OCI-LY3 (cell line): ENCODE results near the gene STK4.
A peak's percentile ranks its signal among the peaks of the same experiment; 100 is the strongest.

Experiments used
- H2AFZ ChIP-seq: fragments of 200-600, 300-600 bp; shearing (Covaris generic); 2 replicates; pipeline ENCODE4 v1.6.0; 2014; ENCODE audit warnings: antibody characterized with exemption, low read depth, low read length
- H3K27ac ChIP-seq: fragments of 200-600, 300-600 bp; sonication (generic); 2 replicates; pipeline ENCODE4 v1.5.1; 2014; ENCODE audit warnings: mild to moderate bottlenecking, low read length, moderate library complexity, mixed read lengths
- H3K27me3 ChIP-seq: fragments of 200-600, 300-600 bp; sonication (generic); 2 replicates; pipeline ENCODE4 v1.6.1; 2014; ENCODE audit warnings: low read depth, low read length, mixed read lengths
- H3K36me3 ChIP-seq: fragments of 200-600, 300-600 bp; sonication (generic); replicated peaks from 2 replicates; pipeline ENCODE3; 2014; ENCODE audit warnings: low read depth, low read length, mixed read lengths
- H3K4me1 ChIP-seq: fragments of 300-600, 200-600 bp; sonication (generic); 2 replicates; pipeline ENCODE4 v1.6.1; 2014; ENCODE audit warnings: low read length, mixed read lengths
- H3K4me2 ChIP-seq: fragments of 200-600, 300-600 bp; sonication (generic); 2 replicates; pipeline ENCODE4 v1.6.1; 2014; ENCODE audit warnings: low read length, mixed read lengths
- H3K4me3 ChIP-seq: fragments of 300-600, 200-600 bp; sonication (generic); 2 replicates; pipeline ENCODE4 v1.5.1; 2014; ENCODE audit warnings: antibody characterized with exemption, mild to moderate bottlenecking, low read length, moderate library complexity
- H3K79me2 ChIP-seq: fragments of 300-600, 200-600 bp; shearing (Covaris generic); 2 replicates; pipeline ENCODE4 v1.6.1; 2014; ENCODE audit warnings: mild to moderate bottlenecking, low read length, mixed read lengths
- H3K9ac ChIP-seq: fragments of 300-600, 200-600 bp; shearing (Covaris generic); 2 replicates; pipeline ENCODE4 v1.6.0; 2014; ENCODE audit warnings: mild to moderate bottlenecking, low read length, moderate library complexity
- H3K9me3 ChIP-seq: fragments of 200-600, 300-600 bp; shearing (Covaris generic); 2 replicates; pipeline ENCODE4 v1.6.1; 2014; ENCODE audit warnings: low read length, mixed read lengths; ENCODE audit not compliant: insufficient read depth
- H4K20me1 ChIP-seq: fragments of 200-600, 300-600 bp; sonication (generic); 2 replicates; pipeline ENCODE4 v1.6.1; 2016; ENCODE audit warnings: low read length, mixed read lengths; ENCODE audit not compliant: insufficient read depth
- EZH2phosphoT487 ChIP-seq: fragments of 200-600 bp; shearing (Covaris generic); IDR thresholded peaks from 2 replicates; pipeline ENCODE4 v1.6.1; 2018; ENCODE audit warnings: antibody characterized with exemption, mixed run types, low read depth
- TF ChIP-seq, protein P1 (sequence below): fragments of 200-600, 300-600 bp; sonication (generic); IDR thresholded peaks from 2 replicates; pipeline ENCODE4 v1.5.1; 2014; ENCODE audit warnings: antibody characterized with exemption, low read length, low read depth

The STK4 gene

DNA sequence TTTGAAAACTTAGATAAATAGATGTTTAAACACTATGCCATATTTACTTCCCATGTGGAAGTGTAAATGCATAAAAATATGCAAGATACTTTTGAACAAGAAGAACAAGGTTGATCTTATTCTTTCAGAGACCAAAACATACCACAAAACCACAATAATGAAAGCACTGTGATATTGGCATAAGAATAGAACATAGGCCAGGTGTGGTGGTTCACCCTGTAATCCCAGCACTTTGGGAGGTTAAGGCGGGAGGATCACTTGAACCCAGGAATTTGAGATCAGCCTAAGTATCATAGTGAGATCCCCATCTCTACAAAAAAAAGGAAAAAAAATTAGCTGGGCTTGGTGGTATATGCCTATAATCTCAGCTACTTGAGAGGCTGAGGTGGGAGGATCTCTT, 68.1 kb downstream of the STK4 start:
- Histone ChIP-seq H3K4me3 (no peak overlapping the region), H3K9ac (no peak overlapping the region), H3K9me3 (no peaks in the 10 kb centered on the region), H3K79me2 (peaks cover 100% of the 10 kb centered on the region), H3K27me3 (no peaks in the 10 kb centered on the region), H4K20me1 (peaks cover 88% of the 10 kb centered on the region), H3K27ac (no peak overlapping the region), H3K4me2 (no peak overlapping the region), H3K4me1 (peaks cover 30% of the 10 kb centered on the region), H2AFZ (no peak overlapping the region), H3K36me3 (peaks cover 68% of the 10 kb centered on the region)
- TF ChIP-seq, protein P1, sequence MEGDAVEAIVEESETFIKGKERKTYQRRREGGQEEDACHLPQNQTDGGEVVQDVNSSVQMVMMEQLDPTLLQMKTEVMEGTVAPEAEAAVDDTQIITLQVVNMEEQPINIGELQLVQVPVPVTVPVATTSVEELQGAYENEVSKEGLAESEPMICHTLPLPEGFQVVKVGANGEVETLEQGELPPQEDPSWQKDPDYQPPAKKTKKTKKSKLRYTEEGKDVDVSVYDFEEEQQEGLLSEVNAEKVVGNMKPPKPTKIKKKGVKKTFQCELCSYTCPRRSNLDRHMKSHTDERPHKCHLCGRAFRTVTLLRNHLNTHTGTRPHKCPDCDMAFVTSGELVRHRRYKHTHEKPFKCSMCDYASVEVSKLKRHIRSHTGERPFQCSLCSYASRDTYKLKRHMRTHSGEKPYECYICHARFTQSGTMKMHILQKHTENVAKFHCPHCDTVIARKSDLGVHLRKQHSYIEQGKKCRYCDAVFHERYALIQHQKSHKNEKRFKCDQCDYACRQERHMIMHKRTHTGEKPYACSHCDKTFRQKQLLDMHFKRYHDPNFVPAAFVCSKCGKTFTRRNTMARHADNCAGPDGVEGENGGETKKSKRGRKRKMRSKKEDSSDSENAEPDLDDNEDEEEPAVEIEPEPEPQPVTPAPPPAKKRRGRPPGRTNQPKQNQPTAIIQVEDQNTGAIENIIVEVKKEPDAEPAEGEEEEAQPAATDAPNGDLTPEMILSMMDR = no peak
- no peak for TF ChIP-seq EZH2phosphoT487

DNA sequence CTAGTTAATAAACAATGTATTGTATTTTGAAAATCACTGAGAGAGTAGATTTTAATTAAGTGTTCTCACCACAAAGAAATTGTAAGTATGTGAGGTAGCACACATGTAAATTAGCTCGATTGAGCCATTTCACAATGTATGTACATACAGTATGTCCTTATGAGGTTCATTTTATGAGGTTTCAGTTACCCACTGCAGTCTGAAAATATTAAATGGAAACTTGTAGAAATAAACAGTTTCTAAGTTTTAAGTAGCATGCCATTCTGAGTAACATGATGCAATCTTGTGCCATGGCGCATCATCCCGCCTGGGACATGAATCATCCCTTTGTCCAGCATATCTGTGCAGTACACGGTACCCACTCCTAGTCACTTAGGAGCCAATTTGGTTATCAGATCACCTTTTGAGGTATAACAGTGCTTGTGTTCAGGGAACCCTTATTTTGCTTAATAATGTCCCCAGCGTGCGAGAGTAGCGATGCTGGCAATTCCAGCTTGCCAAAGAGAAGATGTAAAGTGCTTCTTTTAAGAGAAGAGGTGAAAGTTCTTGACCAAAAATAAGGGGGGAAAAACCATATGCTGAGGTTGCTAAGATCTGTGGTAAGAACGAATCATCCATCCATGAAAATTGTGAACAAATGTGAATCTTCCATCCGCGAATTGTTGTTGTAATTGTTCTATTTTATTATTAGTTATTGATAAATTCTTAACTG, 69.9 kb downstream of the STK4 start:
- Histone ChIP-seq H3K27me3 (no peaks in the 10 kb centered on the region), H3K36me3 (peaks cover 68% of the 10 kb centered on the region), H3K27ac (peak overlapping the region; percentile 11), H3K9me3 (no peaks in the 10 kb centered on the region), H3K4me1 (peaks cover 19% of the 10 kb centered on the region), H3K79me2 (peaks cover 100% of the 10 kb centered on the region), H2AFZ (no peak overlapping the region), H4K20me1 (peaks cover 88% of the 10 kb centered on the region), H3K4me2 (no peak overlapping the region), H3K9ac (no peak overlapping the region), H3K4me3 (no peak overlapping the region)
- TF ChIP-seq, protein P1 = no peak
- TF ChIP-seq EZH2phosphoT487 = no peak

DNA sequence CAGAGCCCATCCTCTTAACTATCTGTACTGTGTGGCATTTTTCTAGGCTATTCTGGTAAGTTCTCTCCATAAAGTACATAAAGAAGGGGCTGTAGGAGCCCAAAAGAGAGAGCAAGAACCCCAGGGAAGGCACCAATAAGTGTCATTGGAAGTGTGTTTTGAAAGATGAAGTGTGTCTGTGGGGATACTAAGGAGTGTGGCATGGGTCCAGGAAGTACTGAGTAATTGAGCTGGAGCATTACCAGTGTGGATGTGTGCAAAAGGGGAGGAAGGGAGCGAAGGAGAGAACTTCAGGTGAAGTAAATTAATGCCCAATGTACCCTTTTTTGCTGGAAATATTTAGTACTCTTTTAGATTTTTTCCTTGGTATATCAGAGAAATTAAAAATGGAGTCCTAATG, 70.7 kb downstream of the STK4 start:
- Histone ChIP-seq H3K4me2 (no peak overlapping the region), H2AFZ (no peak overlapping the region), H3K9me3 (no peaks in the 10 kb centered on the region), H3K36me3 (peaks cover 70% of the 10 kb centered on the region), H3K27ac (0 out of 2 replicates have a peak overlapping the region, but pooled peaks have one; percentile 1), H3K9ac (no peak overlapping the region), H3K79me2 (peaks cover 100% of the 10 kb centered on the region), H3K4me3 (no peak overlapping the region), H3K27me3 (no peaks in the 10 kb centered on the region), H4K20me1 (peaks cover 89% of the 10 kb centered on the region), H3K4me1 (peaks cover 13% of the 10 kb centered on the region)
- TF ChIP-seq EZH2phosphoT487 = no peak
- TF ChIP-seq, protein P1 = no peak

DNA sequence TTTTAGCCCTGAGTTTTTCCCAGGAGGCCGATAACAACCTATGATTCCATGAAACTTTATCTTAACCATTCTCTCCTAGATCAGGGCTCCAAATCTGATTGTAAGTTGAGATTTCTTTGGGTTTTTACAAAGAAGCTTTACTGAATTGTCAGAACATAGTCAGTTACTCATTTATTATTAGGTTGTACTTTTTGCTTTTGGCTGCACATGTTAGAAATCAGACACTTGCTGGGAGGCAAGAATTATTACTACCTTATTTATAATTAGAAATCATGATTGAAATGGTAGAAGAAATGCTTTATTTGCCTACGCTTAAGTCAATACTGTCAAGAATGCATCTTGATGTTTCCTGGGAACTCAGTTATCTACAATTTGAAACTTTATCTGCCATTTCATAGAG, 71.3 kb downstream of the STK4 start:
- Histone ChIP-seq H3K27me3 (no peaks in the 10 kb centered on the region), H4K20me1 (peaks cover 89% of the 10 kb centered on the region), H3K79me2 (peaks cover 100% of the 10 kb centered on the region), H3K9ac (no peak overlapping the region), H3K4me3 (no peak overlapping the region), H3K36me3 (peaks cover 70% of the 10 kb centered on the region), H2AFZ (no peak overlapping the region), H3K4me2 (no peak overlapping the region), H3K27ac (no peak overlapping the region), H3K9me3 (no peaks in the 10 kb centered on the region), H3K4me1 (peaks cover 8% of the 10 kb centered on the region)
- no peak for TF ChIP-seq EZH2phosphoT487
- TF ChIP-seq, protein P1 = no peak
